ENCODE measurements around the gene SP2. TPM values are rescaled to one million over a fixed set of nuclear protein-coding genes. Genes with fewer than 3 reads are reported as not detected.

Gene SP2
- total RNA-seq, 1 experiment from 2014 or later = 22.2 TPM

GRCh38 chr17:47884427-47884740 lies 11.7 kb upstream of the SP2 start:
- Histone ChIP-seq H3K4me3 (replicated peaks in 1 of 2; ENCODE audit: low read depth in 1 of 2, low read length in 2 of 2) (no peak overlapping the region), H3K4me2 (ENCODE audit: low read length) (no peak overlapping the region), H3K4me1 (ENCODE audit: control insufficient read depth in 1 of 2, insufficient read depth in 2 of 2, low read length in 2 of 2) (peaks cover 0 to 27% of the 10 kb centered on the region in 2 experiments; a peak in 2 of 4 replicates), H3K9ac (ENCODE audit: low read length) (no peak overlapping the region), H3K36me3 (ENCODE audit: control insufficient read depth in 1 of 2, insufficient read depth in 2 of 2, low read length in 2 of 2) (no peaks in the 10 kb centered on the region), H3K79me2 (ENCODE audit: insufficient read depth, low read length) (no peaks in the 10 kb centered on the region), H3K9me3 (ENCODE audit: control insufficient read depth in 1 of 2, insufficient read depth in 1 of 2, low read depth in 1 of 2, low read length in 2 of 2) (no peaks in the 10 kb centered on the region), H4K20me1 (ENCODE audit: insufficient read depth) (no peaks in the 10 kb centered on the region), H2AFZ (ENCODE audit: low read depth, low read length, poor library complexity, severe bottlenecking) (no peak overlapping the region), H3K9me2 (ENCODE audit: insufficient read depth) (no peaks in the 10 kb centered on the region), H3K27ac (ENCODE audit: low read depth, low read length) (no peak overlapping the region), H3K27me3 (ENCODE audit: insufficient read depth, low read length) (no peaks in the 10 kb centered on the region)
- ChIA-PET RAD21 (ENCODE audit: low non-redundant PET in 1 of 2, low total read pairs in 2 of 2, uncharacterized antibody in 2 of 2, unreplicated experiment in 2 of 2) (interaction anchor here in 1 of 2 experiments (1.2 kb wide), 1 partner anchor 44 kb away, joined by 3 read pairs; the partner anchor contains the start of gene SCRN2), CTCF (interaction anchor here (3.3 to 3.5 kb wide), 2 partner anchors 41 to 43 kb away, joined by 26 read pairs; partner anchors contain the start of gene SCRN2), POLR2A (interaction anchor here (1.3 to 3.6 kb wide), 3 partner anchors 11 to 43 kb away, joined by 3 to 19 read pairs (median 4); partner anchors contain the start of genes SCRN2, SP2 and SP6)
- TF ChIP-seq CEBPB (IDR thresholded peaks at IDR 0.05; ENCODE audit: low read depth) = no peak
- TF ChIP-seq YY1 (IDR thresholded peaks at IDR 0.05; ENCODE audit: extremely low read depth, insufficient replicate concordance, low read depth, low read length) = no peak
- TF ChIP-seq RAD21 (IDR thresholded peaks at IDR 0.05; ENCODE audit: low read depth) = no peak
- TF ChIP-seq CBX3 (IDR thresholded peaks at IDR 0.05; ENCODE audit: low read depth) = no peak
- TF ChIP-seq REST (IDR thresholded peaks at IDR 0.05; ENCODE audit: low read depth) = no peak
- TF ChIP-seq JUND (IDR thresholded peaks at IDR 0.05) = no peak
- ATAC-seq (no peak), DNase-seq (ENCODE audit: low read depth, low spot score) (no peak)
- BruUV-seq (replicated peaks) = no TSS peak
- intact Hi-C loops (cut with micrococcal nuclease) = no loop called here
